SK-N-SH (cell line): ENCODE measurements around the gene CFAP57. TPM values are rescaled to one million over a fixed set of nuclear protein-coding genes. Genes with fewer than 3 reads are reported as not detected.

Experiments
- CTCF ChIA-PET: fragments of 300-600, 350-600 bp; formaldehyde crosslinking; extraction: SDS; loops from one replicate; lab custom pipeline; 2021; lab: Yijun Ruan, JAX
- POLR2A ChIA-PET: fragments of 350-600 bp; sonication (Branson Sonifier 250); formaldehyde crosslinking; extraction: SDS; loops from one replicate; lab custom pipeline; 2020; ENCODE audit warnings: antibody characterized with exemption, inconsistent platforms; lab: Yijun Ruan, JAX
- DNase-seq: peaks from one replicate; pipeline ENCODE4 v3.0.0; 2012
- H2AFZ ChIP-seq: fragments of 200-600 bp; sonication (generic); 2 replicates; pipeline ENCODE4 v1.8.1; 2016; ENCODE audit warnings: antibody characterized with exemption, mild to moderate bottlenecking, low read depth
- H3F3A ChIP-seq: fragments of 200-600 bp; sonication (generic); replicated peaks from 2 replicates; pipeline ENCODE3; 2016; ENCODE audit warnings: antibody characterized with exemption, mild to moderate bottlenecking; ENCODE audit not compliant: insufficient read depth
- H3K27ac ChIP-seq, 2 experiments: fragments of 200-500 bp in 1 of 2; fragments of 200-600 bp in 1 of 2; sonication (Bioruptor generic) in 1 of 2; sonication (generic), shearing (Covaris generic) in 1 of 2; 2 replicates each; pipeline versions ENCODE4 v1.5.1 to v1.6.1; 2014 to 2016; ENCODE audit warnings: low read depth in 2 of 2, inconsistent platforms in 1 of 2, low read length in 1 of 2, mild to moderate bottlenecking in 1 of 2, mixed read lengths in 1 of 2
- H3K27me3 ChIP-seq: fragments of 200-600 bp; sonication (generic), shearing (Covaris generic); 2 replicates; pipeline ENCODE4 v1.6.1; 2016; ENCODE audit warnings: mixed run types; ENCODE audit not compliant: insufficient read depth
- H3K36me3 ChIP-seq, 2 experiments: fragments of 200-500 bp in 1 of 2; fragments of 200-600 bp in 1 of 2; sonication (Bioruptor generic) in 1 of 2; sonication (generic) in 1 of 2; replicated peaks in 1 of 2; 2 replicates each; pipeline versions ENCODE3 to v1.5.1; 2014 to 2016; ENCODE audit warnings: low read length in 1 of 2, mild to moderate bottlenecking in 1 of 2; ENCODE audit not compliant: insufficient read depth in 2 of 2, control insufficient read depth in 1 of 2
- H3K4me1 ChIP-seq, 2 experiments: fragments of 200-500 bp in 1 of 2; fragments of 200-600 bp in 1 of 2; sonication (Bioruptor generic) in 1 of 2; sonication (generic), shearing (Covaris generic) in 1 of 2; 2 replicates each; pipeline versions ENCODE4 v1.5.1 to v1.6.1; 2014 to 2016; ENCODE audit warnings: low read depth in 1 of 2, low read length in 1 of 2, mixed run types in 1 of 2; ENCODE audit not compliant: insufficient read depth in 2 of 2, control insufficient read depth in 1 of 2
- H3K4me2 ChIP-seq: fragments of 200-600 bp; sonication (generic), shearing (Covaris generic); 2 replicates; pipeline ENCODE4 v1.6.1; 2017; ENCODE audit warnings: mixed run types
- H3K4me3 ChIP-seq, 2 experiments: fragments of 200-500 bp in 1 of 2; fragments of 200-600 bp in 1 of 2; sonication (Bioruptor generic) in 1 of 2; sonication (generic), shearing (Covaris generic) in 1 of 2; 2 replicates each; pipeline versions ENCODE4 v1.5.1 to v1.8.1; 2014 to 2016; ENCODE audit warnings: low read depth in 2 of 2, inconsistent platforms in 1 of 2, low read length in 1 of 2, mild to moderate bottlenecking in 1 of 2, mixed read lengths in 1 of 2, moderate library complexity in 1 of 2
- H3K79me2 ChIP-seq: fragments of 200-600 bp; sonication (generic); 2 replicates; pipeline ENCODE4 v1.8.1; 2017; ENCODE audit warnings: mild to moderate bottlenecking; ENCODE audit not compliant: insufficient read depth
- H3K9ac ChIP-seq: fragments of 200-600 bp; sonication (generic); 2 replicates; pipeline ENCODE4 v1.6.1; 2017; ENCODE audit warnings: mixed run types
- H3K9me2 ChIP-seq: fragments of 200-600 bp; sonication (generic); 2 replicates; pipeline ENCODE4 v1.6.1; 2017; ENCODE audit warnings: mixed run types
- H3K9me3 ChIP-seq: fragments of 200-600 bp; sonication (generic); 2 replicates; pipeline ENCODE4 v1.6.1; 2017; ENCODE audit warnings: mixed run types, mild to moderate bottlenecking, moderate library complexity
- H4K20me1 ChIP-seq: fragments of 200-600 bp; sonication (generic); 2 replicates; pipeline ENCODE4 v1.6.1; 2017; ENCODE audit warnings: mild to moderate bottlenecking, mixed run types; ENCODE audit not compliant: insufficient read depth
- FOSL2 ChIP-seq: IDR thresholded peaks from 2 replicates; pipeline ENCODE4 v1.4.0; 2012; ENCODE audit warnings: low read depth, mild to moderate bottlenecking, moderate library complexity, borderline replicate concordance
- FOXJ3 ChIP-seq: sonication (generic); formaldehyde crosslinking; IDR thresholded peaks from 2 replicates; pipeline ENCODE4 v1.5.1; 2020; ENCODE audit warnings: mild to moderate bottlenecking, missing genetic modification reagents
- FOXM1 ChIP-seq: IDR thresholded peaks from 2 replicates; pipeline ENCODE4 v1.4.0; 2012; ENCODE audit warnings: low read depth, mild to moderate bottlenecking
- GABPA ChIP-seq: IDR thresholded peaks from 2 replicates; pipeline ENCODE4 v1.4.0; 2012; ENCODE audit warnings: low read depth, mild to moderate bottlenecking
- GATA2 ChIP-seq: sonication (generic); formaldehyde crosslinking; IDR thresholded peaks from 2 replicates; pipeline ENCODE4 v1.5.0; 2020; ENCODE audit warnings: mild to moderate bottlenecking, missing genetic modification reagents
- JUND ChIP-seq: IDR thresholded peaks from 2 replicates; pipeline ENCODE4 v1.4.0; 2012
- NFIC ChIP-seq: IDR thresholded peaks from 2 replicates; pipeline ENCODE4 v1.4.0; 2012; ENCODE audit warnings: borderline replicate concordance
- RAD21 ChIP-seq: IDR thresholded peaks from 2 replicates; pipeline ENCODE4 v1.6.1; 2012; ENCODE audit warnings: mild to moderate bottlenecking, low read length
- RCOR1 ChIP-seq: fragments of 150-350 bp; IDR thresholded peaks from 2 replicates; pipeline ENCODE4 v1.6.1; 2017; ENCODE audit warnings: antibody characterized with exemption, low read length
- RFX5 ChIP-seq: IDR thresholded peaks from 2 replicates; pipeline ENCODE4 v1.6.1; 2012; ENCODE audit warnings: mild to moderate bottlenecking, improper control_type of control experiment, low read length
- RXRA ChIP-seq: IDR thresholded peaks from 2 replicates; pipeline ENCODE4 v1.4.0; 2012; ENCODE audit warnings: low read depth, mild to moderate bottlenecking, borderline replicate concordance
- SIN3A ChIP-seq: IDR thresholded peaks from 2 replicates; pipeline ENCODE4 v1.6.1; 2012; ENCODE audit warnings: low read depth, mild to moderate bottlenecking, low read length, moderate library complexity, borderline replicate concordance
- SMC3 ChIP-seq: IDR thresholded peaks from 2 replicates; pipeline ENCODE4 v1.6.1; 2012; ENCODE audit warnings: low read depth, low read length, improper control_type of control experiment
- YY1 ChIP-seq: IDR thresholded peaks from 2 replicates; pipeline ENCODE4 v1.4.0; 2012; ENCODE audit warnings: low read depth, mild to moderate bottlenecking
- WGBS: methylation state at CpG from one replicate; pipeline ENCODE4 v1.1.6; 2017; ENCODE audit warnings: low lambda C conversion rate; 5-methylcytosine and 5-hydroxymethylcytosine counted together
- polyA plus RNA-seq, 3 experiments: library from polyadenylated mRNA; depleted of rRNA; stranded (reverse); fragments of >200 nt; gene quantifications; 2 replicates each; pipeline ENCODE4 v1.2.3, GENCODE V29; 2012
- TF ChIP-seq, protein P1 (sequence below): fragments of 150-350 bp; IDR thresholded peaks from 2 replicates; pipeline ENCODE4 v1.6.1; 2017; ENCODE audit warnings: antibody characterized with exemption, low read length, low read depth, borderline replicate concordance

CFAP57 gene
- polyA plus RNA-seq, 1 of the 3 experiments (the other 2 are of a cell fraction) = 0.36 TPM

DNA sequence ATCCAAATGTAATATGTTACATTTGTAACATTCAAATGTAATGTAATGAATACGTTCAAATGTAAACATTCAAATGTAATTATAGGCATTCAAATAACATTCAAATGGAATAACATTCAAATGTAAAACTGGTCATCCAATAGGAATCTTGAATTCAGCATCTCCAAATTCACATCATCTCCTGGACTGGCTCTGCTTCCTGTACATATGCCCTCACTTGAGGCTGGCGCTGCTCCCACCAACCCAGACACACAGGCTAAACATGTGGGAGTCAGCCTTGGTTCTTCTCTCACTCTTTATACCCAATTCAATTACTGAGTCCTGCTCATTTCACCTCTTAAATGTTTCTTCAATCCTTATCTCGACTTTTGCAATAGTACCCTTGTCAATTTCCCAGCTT, 7.0 kb upstream of the CFAP57 start:
- Histone ChIP-seq H3K27me3 (no peaks in the 10 kb centered on the region), H3K4me2 (no peak overlapping the region), H3K36me3 (peaks cover 58 to 74% of the 10 kb centered on the region in 2 experiments), H3F3A (peaks cover 25% of the 10 kb centered on the region), H3K9me2 (no peaks in the 10 kb centered on the region), H3K4me3 (no peak overlapping the region), H3K9me3 (no peaks in the 10 kb centered on the region), H3K4me1 (peaks cover 0 to under 1% of the 10 kb centered on the region in 2 experiments; a peak in 1 of 4 replicates), H4K20me1 (no peaks in the 10 kb centered on the region), H3K27ac (no peak overlapping the region), H3K9ac (no peak overlapping the region), H3K79me2 (peaks cover 15% of the 10 kb centered on the region), H2AFZ (no peak overlapping the region)
- ChIA-PET CTCF (interaction anchor here (1.0 kb wide), 1 partner anchor 242 kb away, joined by 3 read pairs; no protein-coding TSS in a partner anchor), POLR2A (no interaction called here)
- DNase-seq = no peak
- TF ChIP-seq NFIC (no peak), RFX5 (no peak), GATA2 (no peak), SMC3 (no peak)
- WGBS = 80% methylated on average over 3 of the region's 3 CpGs

DNA sequence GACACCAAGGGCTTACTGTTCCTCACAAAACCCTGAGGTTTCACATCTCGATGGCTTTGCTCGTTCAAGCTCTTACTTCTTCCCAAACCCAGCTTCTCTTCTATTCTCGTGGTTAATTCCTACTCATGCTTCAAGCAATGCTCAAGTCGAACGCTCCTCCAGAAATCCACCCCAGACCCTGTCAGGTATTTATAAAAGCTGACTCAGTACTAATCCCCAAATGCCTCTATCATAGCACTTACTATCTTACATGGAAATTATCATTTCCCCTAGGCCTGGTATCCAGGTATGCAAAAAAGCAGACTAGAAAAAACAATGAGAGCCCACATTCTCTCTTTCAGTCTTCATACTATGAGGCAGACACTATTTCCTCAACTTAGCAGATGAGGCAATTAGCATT, 6.4 kb upstream of the CFAP57 start:
- H3F3A ChIP-seq = peaks cover 25% of the 10 kb centered on the region
- ChIA-PET POLR2A (no interaction called here), CTCF (interaction anchor here (1.0 kb wide), 1 partner anchor 243 kb away, joined by 3 read pairs; no protein-coding TSS in a partner anchor)
- H3K4me1 ChIP-seq = peaks cover 3 to 6% of the 10 kb centered on the region in 2 experiments; a peak in 2 of 4 replicates
- no peak for DNase-seq
- no peak overlapping the region for H3K9ac ChIP-seq
- WGBS = 96% methylated on average over 5 of the region's 5 CpGs
- no peaks in the 10 kb centered on the region for H3K9me3 ChIP-seq
- peaks cover 64 to 79% of the 10 kb centered on the region in 2 experiments for H3K36me3 ChIP-seq
- H3K27me3 ChIP-seq = no peaks in the 10 kb centered on the region
- TF ChIP-seq FOXJ3 (CRISPR knock-in tag) (no peak), GABPA (no peak), FOXM1 (no peak), RCOR1 (no peak), RXRA (no peak), SIN3A (no peak), NFIC (no peak), RAD21 (no peak), GATA2 (no peak), FOSL2 (no peak), YY1 (no peak), JUND (no peak)
- TF ChIP-seq, protein P1, sequence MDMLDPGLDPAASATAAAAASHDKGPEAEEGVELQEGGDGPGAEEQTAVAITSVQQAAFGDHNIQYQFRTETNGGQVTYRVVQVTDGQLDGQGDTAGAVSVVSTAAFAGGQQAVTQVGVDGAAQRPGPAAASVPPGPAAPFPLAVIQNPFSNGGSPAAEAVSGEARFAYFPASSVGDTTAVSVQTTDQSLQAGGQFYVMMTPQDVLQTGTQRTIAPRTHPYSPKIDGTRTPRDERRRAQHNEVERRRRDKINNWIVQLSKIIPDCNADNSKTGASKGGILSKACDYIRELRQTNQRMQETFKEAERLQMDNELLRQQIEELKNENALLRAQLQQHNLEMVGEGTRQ = no peak
- no peaks in the 10 kb centered on the region for H3K9me2 ChIP-seq
- no peaks in the 10 kb centered on the region; the same call in 1 of the 2 replicates for H4K20me1 ChIP-seq
- no peak overlapping the region for H3K4me2 ChIP-seq
- H3K27ac ChIP-seq = no peak overlapping the region
- no peak overlapping the region for H3K4me3 ChIP-seq
- H2AFZ ChIP-seq = no peak overlapping the region
- peaks cover 21% of the 10 kb centered on the region for H3K79me2 ChIP-seq
